ENCODE results near the gene SERPINA5.

SERPINA5 gene

GRCh38 chr14:94555991-94556390 lies 25.2 kb upstream of the SERPINA5 start:
- DNase-seq: no peak

GRCh38 chr14:94557327-94557726 lies 23.9 kb upstream of the SERPINA5 start:
- no peak for DNase-seq

GRCh38 chr14:94558842-94559241 lies 22.4 kb upstream of the SERPINA5 start:
- DNase-seq: no peak

- no peak for DNase-seq
Measured at GRCh38 chr14:94559638-94560290, 21.5 kb upstream of the SERPINA5 start.

- DNase-seq: no peak
Measured at GRCh38 chr14:94560291-94560665, 20.9 kb upstream of the SERPINA5 start.

- no peak for DNase-seq
Measured at GRCh38 chr14:94560751-94561655, 20.2 kb upstream of the SERPINA5 start, which contains the start of gene SERPINA4. Gene SERPINA4, plus strand, starts transcription at chr14:94561442. Its CDS starts 2,041 bp downstream, at chr14:94563483.

- DNase-seq: no peak
Measured at GRCh38 chr14:94561656-94562010, 19.6 kb upstream of the SERPINA5 start.

GRCh38 chr14:94562022-94562421 lies 19.2 kb upstream of the SERPINA5 start:
- no peak for DNase-seq

- no peak for DNase-seq
Measured at GRCh38 chr14:94562941-94563883, 18.0 kb upstream of the SERPINA5 start.

GRCh38 chr14:94564381-94564780 lies 16.8 kb upstream of the SERPINA5 start:
- DNase-seq: no peak

GRCh38 chr14:94568186-94568585 lies 13.0 kb upstream of the SERPINA5 start:
- DNase-seq: no peak

- no peak for DNase-seq
Measured at GRCh38 chr14:94569381-94570001, 11.7 kb upstream of the SERPINA5 start.

GRCh38 chr14:94570002-94570400 lies 11.2 kb upstream of the SERPINA5 start:
- no peak for DNase-seq

- DNase-seq: no peak
Measured at GRCh38 chr14:94570440-94570839, 10.8 kb upstream of the SERPINA5 start.

GRCh38 chr14:94571395-94571794 lies 9.8 kb upstream of the SERPINA5 start:
- DNase-seq: no peak

- no peak for DNase-seq
Measured at GRCh38 chr14:94571950-94572349, 9.3 kb upstream of the SERPINA5 start.

GRCh38 chr14:94572637-94573303 lies 8.5 kb upstream of the SERPINA5 start:
- no peak for DNase-seq

GRCh38 chr14:94573475-94574277 lies 7.5 kb upstream of the SERPINA5 start:
- no peak for DNase-seq

GRCh38 chr14:94574336-94574735 lies 6.9 kb upstream of the SERPINA5 start:
- DNase-seq: no peak

GRCh38 chr14:94575730-94576585 lies 5.3 kb upstream of the SERPINA5 start:
- DNase-seq: no peak

Data from eye (tissue), 1 donor.